Activated CD4-positive, CD25-positive, alpha-beta regulatory T cell treated with anti-CD3 and anti-CD28 coated beads, Interleukin-2, amount 50 U/mL, for 72 hours (primary cell): Measurements from ENCODE around the gene TSPAN16.
A peak's percentile ranks its signal among the peaks of the same experiment; 100 is the strongest.
"Not testable (repeated sequence)": the region's sequence is repeated elsewhere in the genome, so short reads cannot be mapped to it uniquely, and the experiment has no call there.

Source experiments
- DNase-seq: peaks from one replicate; pipeline ENCODE4 v3.0.0; 2021

TSPAN16 gene

DNA sequence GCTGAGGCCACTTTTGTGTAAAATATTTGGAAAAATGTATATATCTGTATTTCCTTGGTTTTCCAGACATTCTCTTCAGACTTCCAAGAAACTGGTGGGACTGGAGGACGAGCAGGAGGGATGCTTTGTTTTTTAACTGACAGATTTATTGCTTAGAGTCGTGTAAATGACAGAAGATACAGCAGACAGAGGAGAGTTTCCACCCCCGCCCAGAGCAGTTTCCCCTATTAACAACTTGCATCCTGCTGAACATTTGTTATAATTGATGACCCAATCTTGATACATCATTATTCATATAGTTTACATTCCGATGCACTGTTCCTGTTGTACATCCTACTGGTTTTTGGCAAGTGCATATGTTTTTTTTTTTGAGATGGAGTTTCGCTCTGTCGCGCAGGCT is 26.6 kb upstream of the TSPAN16 start:
- DNase-seq = no peak

DNA sequence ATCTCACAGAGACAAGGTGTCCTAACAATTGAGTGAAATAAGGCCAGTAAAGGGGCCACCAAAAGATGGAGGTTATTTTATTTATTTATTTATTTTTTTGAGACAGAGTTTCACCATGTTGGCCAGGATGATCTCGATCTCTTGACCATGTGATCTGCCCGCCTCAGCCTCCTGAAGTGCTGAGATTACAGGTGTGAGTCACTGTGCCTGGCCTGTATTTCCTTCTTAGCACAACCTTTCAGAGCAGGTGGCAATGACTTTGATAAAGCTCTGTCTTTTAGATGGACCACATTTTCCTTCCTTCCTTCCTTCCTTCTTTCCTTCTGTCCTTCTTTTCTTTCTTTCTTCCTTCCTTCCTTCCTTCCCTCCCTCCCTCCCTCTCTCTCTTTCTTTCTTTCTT is 22.7 kb upstream of the TSPAN16 start:
- DNase-seq = no peak

DNA sequence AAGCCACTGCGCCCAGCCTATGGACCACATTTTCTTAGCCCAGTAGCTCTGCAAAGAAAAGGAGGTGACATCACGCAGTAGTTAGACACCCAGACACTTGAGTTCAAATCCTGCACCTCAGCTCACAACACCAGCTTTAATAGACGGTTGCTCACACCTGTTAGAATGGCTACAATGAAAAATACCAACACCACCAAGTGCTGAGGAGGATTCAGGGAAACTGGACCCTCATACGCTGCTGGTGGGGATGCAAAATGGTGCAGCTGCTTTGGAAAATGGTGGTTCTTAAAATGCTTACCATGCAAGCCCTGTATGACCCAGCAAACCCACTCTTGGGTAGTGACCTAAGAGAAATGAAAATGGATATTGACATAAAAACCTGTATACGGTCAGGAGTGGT is 22.0 kb upstream of the TSPAN16 start:
- no peak for DNase-seq

DNA sequence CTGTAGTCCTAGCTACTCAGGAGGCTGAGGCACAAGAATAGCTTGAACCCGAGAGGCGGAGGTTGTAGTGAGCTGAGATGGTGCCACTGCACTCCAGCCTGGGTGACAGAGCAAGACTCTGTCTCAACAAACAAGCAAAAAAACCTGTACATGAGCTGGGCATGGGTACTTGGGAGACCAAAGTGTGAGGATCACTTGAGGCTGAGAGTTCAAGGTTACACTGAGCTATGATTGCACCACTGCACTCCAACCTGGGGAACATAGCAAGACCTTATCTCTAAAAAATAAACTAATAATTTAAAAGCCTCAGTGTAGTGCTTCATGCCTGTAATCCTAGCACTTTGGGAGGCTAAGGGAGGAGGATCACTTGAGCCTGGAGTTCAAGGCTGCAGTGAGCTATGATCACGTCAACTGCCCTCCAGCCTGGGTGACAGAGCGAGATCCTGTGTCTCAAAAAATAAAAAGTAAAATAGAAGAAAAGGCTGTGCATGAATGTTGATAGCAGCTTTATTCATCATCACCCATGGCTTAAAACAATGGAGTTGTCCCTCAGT is 21.4 kb upstream of the TSPAN16 start:
- no peak for DNase-seq

DNA sequence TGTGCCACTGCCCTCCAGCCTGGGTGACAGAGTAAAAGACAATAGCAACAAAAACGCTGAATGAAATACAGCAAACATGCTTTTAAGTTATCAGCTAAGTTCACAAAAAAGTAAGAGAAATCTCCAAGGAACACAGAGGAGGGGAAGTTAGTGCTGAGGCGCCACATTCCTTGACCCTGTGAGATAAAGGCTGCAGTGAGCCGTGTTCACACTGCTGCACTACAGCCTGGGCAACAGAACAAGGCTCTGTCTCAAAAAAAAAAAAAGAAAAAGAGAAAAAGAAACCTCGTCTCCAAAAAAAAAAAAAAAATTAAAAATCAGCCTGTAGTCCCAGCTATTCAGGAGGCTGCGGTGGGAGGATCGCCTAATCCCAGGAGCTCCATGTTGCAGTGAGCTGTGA is 17.3 kb upstream of the TSPAN16 start:
- DNase-seq = no peak

DNA sequence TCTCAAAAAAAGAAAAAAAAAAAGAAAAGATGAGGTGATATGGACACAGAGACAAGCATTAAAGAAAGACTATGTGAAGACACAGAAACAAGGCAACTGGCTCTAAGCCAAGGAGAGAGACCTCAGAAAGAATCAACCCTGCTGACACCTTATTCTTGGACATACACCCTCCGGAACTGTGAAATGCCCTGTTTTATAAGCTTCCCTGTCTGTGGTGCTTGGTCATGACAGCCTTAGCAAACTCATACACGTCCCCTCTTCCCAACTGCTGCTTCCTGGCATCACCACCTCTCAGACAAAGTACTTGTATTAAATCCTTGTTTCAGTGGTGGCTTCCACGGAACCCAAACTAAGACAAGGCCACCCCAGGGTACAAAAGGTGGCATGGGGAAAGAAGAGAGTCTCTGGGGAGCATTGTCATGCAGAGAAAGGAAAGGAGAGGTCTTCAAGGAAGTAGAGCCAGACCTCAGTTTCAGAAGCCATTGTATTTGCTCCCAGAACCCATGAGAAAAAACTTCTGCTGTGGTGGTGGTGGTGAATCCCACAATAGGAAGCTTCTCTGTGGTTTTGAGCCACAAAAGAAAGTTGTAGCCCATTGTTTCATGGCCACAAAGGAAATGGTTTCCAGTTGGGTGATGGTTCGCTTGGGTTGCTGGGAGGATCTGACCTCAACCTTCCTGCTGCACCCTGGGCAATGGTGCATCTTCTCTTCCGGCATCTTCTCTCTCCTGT is 16.3 kb upstream of the TSPAN16 start:
- no peak for DNase-seq

DNA sequence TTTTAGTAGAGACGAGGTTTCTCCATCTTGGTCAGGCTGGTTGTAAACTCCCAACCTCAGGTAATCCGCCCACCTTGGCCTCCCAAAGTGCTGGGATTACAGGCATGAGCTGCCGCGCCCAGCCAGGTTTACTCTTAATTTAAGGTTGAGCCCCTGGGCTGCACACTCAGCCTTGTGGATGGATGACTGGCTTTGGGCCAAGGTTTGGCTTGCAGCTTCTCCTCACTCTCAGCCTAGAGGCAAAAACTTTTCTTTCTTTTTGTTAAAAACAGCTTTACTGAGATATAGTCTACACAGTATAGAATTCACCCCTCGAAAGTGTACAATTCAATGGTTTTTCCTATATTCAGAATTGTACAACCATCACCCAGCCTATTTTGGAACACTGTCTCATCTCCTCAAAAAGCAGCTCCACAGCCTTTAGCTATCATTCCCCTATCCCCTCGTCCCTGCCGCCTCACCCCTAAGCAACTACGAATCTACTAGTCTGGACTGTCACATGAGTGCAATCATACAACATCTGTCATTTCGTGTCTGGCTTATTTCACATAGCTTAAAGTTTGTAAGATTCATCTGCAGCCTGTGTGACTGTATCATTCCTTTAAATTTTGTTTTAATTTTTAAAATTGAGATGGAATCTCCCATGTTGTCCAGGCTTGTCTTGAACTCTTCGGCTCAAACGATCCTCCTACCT is 14.5 kb upstream of the TSPAN16 start:
- no peak for DNase-seq

DNA sequence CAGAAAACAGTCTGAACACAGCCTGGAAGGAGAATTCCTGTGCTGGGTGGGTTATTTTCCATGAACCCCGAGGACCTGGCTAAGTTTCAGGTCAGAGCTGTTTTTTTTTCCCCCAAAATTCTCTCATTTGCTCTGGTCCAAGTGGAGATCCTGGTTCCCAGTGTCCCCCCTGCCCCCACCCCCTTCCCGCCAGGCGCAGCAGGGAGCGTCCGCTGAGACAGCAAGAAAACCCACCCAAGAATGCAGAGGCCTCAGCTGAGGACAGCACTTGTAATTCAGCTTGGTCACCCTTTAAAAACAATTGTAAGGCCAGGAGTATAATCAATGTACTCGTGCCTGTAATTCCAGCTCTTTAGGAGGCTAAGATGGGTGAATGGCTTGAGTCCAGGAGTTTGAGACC is 11.4 kb upstream of the TSPAN16 start:
- no peak for DNase-seq

DNA sequence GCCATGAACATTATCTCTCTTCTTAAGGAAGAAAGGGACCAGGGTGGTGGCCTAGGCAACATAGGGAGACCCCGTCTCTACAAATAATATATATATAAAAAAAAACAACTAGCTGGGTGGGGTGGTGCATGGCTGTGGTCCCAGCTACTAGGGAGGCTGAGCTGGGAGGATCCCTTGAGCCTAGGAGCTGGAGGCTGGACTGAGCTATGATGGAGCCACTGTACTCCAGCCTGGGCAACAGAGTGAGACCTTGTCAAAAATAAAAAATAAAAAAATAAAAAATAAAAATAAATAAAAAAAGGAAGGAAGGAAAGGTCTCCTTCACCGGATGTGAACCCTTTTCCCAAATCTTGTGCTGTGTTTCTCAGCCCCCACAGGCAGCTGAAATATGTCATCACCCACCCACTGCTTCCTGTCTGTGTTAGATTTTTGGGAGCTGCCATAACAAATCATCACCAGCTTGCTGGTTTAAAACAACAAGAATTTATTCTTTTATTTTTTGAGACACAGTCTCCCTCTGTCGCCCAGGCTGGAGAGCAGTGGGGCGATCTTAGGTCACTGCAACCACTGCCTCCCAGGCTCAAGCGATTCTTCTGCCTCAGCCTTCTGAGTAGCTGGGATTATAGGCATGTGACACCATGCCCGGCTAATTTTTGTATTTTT is 9.5 kb upstream of the TSPAN16 start:
- DNase-seq = no peak

DNA sequence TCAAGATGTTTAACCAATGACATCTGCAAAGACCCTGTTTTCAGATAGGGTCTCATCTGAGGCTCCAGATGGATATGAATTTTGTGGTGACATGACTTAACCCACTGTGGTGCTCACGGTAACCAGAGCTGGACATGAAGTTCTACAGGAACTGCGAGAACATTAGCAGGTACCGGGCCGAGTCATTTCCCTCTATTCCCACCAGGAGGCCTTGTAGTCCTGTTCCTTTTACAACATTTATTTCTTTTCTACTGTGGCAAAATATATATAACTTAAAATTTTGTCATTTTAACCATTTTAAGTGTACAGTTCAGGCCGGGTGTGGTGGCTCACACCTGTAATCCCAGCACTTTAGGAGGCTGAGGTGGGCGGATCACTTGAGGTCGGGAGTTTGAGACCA is 7.6 kb upstream of the TSPAN16 start:
- no peak for DNase-seq

DNA sequence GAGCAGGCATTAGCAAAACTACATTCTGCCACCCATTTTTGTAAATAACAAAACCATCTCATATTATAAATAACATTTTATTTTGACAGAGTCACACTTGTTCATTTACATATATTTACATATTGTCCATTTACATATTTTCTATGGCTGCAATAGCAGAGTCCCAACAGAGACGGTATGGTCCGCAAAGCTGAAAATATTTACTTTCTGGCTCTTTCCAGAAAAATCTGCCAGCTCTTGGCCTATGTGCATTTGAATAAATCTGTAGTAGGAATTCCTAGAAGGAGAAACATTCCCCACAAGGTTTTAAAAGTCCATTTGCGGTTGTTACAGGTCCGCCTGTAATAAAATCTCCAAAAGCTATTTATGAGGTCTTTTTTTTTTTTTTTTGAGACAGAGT is 5.7 kb upstream of the TSPAN16 start:
- no peak for DNase-seq

DNA sequence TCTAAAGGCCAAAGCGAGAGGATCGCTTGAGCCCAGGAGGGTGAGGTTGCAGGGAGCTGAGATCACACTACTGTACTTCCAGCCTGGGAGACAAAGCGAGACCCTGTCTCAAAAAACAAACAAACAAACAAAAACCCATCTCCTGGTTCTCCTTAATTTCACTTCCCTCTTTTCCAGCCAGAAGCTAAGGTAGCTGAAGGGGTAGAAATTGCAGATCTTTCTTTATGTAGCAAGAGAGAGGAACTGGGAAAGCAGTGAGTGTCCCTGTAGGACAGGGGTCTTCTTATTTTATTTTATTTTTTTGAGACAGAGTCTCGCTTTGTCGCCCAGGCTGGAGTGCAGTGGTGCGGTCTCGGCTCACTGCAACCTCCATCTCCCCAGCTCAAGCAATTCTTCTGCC is 4.5 kb upstream of the TSPAN16 start:
- DNase-seq = no peak

DNA sequence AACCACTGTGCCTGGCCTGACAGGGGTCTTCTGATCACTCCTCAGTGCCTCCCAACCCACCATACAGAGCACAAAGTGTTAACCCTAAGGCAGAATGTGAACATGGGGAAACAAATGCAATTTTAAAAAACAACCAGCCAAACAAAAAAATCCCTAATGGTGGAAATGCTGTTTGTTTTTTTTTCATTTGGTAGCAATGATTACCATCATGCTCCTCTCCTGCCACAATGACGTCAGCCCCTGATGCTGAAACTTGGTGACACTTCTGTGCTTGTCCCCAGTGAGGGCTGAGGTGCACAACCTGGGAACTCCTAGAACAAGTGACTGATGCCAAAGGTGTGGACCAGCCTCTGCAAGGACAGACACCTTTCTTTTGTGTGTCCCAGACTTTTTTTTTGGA is 4.0 kb upstream of the TSPAN16 start:
- no peak for DNase-seq

DNA sequence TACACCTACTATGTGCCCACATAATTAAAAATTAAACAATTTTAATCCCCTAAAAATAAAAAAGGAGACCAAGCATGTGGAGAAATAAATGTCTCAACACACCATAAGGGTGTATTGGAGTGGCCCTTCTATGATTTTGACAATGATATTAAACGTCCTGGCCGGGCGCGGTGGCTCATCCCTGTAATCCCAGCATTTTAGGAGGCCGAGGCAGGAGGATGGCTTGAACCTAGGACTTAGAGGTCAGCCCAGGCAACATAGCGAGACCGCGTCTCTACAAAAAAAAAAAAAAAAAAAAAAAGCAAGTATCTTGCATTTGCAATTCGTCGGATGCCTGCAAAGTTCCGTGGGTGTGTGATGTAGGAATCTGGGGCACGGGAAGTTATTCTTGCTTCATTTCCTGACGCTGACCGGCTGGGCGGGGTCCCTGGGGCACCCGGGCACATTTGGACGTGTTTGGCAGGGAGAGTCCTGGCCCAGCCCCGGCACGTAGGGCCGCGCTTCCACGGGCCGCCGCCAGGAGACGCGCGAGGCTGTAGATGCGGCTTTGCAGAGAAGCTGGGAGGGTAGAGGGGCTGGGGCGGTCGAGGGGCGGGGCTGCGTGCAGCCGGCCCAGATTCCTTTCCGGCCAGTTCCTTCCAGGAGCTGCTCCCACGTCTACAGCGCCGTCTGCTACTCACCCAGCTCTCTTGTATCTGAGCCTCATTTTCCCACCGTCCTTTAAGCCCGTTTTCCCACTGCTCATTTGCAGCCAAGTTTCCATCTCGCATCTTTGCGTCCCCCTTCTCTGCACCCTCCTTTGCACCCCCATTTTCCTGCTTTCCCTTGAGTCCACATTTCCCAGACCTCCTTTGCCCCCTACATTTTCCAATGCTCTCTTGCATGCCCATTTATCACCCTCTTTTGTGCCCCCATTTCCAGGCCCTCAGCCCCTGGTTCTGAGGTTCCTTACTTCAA is 2.2 kb upstream of the TSPAN16 start:
- peak; percentile 89 for DNase-seq

DNA sequence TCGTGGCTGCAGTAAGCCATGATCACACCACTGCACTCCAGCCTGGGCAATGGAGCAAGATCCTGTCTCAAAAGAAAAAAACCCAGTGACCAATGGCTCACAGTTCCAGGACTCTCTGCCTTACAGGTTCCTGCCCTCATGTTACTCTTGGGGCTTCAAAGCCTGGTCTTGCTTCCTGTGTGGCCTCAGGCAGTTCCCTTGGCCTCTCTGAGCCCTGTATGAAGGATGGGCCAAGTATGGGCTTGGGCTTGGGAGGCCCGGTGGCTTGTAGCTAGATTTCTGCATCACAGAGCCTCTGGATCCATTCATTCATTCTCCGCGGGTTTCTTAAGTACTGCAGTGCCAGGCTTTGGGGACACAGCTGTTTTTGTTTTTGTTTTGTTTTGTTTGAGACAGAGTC is 780 bp upstream of the TSPAN16 start:
- no peak for DNase-seq

DNA sequence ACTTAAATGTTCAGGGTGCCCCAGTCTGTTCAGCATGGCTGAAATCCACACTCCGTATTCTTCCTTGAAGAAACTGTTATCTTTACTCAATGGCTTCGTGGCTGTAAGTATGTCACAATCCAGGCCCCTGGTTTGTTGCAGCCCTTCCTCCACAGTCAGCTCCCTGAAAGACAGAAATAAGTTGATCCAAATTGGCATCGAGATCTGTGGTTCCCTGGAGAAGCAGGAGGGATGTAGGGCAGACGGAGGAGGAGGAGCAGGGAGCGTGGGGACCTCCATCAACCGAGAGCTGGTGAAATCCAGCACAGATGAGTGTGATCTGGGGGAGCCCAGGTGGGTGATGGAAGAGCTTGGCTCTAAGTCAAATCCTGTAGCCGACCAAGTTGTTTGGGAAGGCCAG is 304 bp downstream of the TSPAN16 start:
- no peak for DNase-seq

DNA sequence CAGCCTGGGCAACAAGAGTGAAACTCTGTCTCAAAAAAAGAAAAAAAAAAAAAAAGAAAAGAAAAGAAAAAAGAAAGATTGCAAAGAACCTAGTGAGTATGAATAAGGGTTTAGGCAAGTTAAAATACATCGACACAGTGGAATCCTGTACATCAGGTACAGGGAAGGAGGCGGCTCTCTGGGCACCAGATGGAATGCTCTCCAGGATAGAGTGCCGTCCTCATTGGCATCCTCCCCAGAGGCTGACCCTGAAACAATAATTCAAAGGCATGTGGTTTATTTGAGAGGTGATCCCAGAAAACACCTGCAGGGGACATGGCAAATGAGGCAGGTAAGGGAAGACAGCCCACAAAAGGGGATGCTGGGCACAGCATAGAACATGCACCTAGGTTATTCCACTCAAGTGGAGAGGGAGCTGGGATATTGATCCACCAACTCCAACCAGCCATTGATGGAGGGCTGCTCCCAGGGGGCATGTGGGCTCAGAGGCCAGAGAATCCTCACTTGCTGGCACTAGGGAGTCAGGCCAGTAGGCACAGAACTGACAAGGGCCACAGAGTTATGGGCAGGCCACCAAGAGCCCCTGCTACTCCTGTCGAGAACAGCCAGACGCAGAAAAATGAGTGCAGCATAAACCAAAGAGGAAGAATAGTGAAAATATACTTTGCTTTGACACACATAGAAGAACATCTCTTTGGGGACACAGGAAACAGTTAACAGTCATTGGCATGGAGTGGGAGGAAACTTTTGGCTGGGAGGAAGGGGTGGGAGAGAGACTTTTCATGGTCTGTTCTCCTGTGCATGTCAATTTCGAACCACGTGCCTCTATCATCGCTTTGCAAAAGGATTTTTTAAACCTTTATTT is 4.2 kb downstream of the TSPAN16 start:
- DNase-seq = no peak

DNA sequence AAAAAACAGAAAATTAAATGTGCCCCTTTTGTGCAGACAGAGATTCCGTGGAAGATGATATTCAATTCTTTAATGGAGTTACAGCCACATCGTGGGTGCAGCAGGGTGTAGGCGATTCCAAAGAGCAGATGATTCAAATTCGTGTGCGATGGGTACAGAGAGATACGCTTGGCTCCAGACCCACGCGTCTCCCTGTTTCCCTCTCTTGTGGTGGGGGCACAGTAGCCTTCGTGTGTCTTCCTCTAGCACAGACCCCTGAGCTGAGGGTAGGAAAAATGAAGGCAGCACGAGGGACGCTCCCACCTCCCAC is 4.8 kb downstream of the TSPAN16 start:
- no peak for DNase-seq

DNA sequence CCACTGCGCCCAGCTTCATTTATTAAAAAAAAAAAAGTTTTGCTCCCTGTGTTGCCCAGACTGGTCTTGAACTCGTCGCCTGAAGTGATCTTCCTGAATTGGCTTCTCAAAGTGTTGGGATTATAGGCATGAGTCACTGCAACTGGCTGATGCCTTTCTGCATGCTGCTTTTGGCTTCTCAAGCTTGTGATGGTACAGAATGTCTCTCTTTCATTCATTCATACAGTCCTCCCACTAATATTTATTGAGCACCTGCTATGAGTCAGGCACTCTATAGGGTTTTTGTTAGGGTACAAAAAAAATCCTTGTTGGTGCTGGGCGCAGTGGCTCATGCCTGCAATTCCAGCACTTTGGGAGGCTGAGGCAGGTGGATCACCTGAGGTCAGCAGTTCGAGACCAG is 9.0 kb downstream of the TSPAN16 start:
- no peak for DNase-seq

DNA sequence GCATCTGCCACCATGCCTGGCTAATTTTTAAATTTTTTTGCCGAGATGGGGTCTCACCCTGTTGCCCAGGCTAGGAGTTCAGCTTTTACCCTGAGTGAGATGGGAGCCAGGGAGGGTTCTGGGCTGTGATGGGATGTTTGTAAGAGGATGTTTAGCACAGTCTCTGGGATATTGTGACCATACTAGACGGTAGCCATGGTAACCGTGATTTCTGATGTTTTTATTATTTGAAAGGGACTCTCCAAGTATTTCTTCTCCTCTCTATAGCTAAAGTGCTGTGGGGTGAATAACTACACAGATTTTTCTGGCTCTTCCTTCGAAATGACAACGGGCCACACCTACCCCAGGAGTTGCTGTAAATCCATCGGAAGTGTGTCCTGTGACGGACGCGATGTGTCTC is 10.4 kb downstream of the TSPAN16 start:
- DNase-seq = no peak

DNA sequence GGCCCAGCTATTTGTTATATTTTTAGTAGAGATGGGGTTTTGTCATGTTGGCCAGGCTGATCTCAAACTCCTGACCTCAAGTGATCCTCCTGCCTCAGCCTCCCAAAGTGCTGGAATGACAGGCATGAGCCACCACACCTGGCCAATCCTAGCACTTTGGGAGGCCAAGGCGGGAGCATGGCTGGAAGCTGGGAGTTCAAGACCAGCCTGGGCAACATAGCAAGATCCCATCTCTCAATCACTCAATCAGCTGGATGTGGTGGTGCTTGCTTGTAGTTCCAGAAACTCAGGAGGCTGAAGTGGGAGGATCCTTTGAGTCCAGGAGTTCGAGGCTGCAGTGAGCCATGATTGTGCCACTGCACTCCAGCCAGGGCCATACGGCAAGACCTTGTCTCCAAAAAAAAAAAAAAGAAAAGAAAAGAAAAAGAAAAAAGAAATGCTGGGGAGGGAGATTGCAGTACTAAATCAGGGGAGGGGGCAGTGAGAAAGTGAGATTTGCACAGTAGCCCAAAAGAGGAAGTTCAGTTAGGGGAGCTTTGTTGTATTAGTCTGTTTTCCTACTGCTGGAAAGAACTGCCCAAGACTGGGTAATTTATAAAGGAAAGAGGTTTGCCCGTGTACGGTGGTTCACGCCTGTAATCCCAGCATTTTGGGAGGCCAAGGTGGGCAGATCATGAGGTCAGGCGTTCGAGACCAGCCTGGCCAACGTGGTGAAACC is 24.5 kb downstream of the TSPAN16 start:
- DNase-seq = not testable (repeated sequence)
